ENCODE results near the gene CRADD. TPM values are rescaled to one million over a fixed set of nuclear protein-coding genes. Genes with fewer than 3 reads are reported as not detected.

Gene CRADD
- total RNA-seq, 1 donor from 2014 or later = 41.2 TPM

DNA sequence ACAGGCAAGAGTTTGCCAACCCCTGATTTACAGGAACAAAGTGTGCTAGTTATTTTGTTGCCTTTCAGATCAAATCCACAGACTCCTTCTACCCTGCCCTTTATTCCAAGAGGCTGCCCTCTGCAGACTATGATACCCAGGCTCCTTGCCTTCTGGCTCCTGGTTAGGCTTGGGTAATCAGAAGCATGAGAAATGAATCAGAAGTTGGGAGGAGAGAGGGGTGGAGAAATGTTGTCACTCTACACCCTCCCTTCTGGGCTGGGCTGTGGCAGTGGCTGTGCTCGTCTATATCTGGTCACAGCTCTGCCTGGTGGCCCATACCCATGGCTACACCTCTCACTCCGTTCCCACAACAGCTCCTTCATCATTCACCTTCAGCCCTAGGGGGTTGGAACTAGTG, 266.6 kb downstream of the CRADD start:
- Histone ChIP-seq H3K4me1 (no peaks in the 10 kb centered on the region), H3F3A (ENCODE audit: low read depth) (no peaks in the 10 kb centered on the region), H3K36me3 (no peaks in the 10 kb centered on the region), H2AFZ (replicated peaks) (no peak overlapping the region), H3K4me3 (no peak overlapping the region), H3K4me2 (no peak overlapping the region), H4K20me1 (ENCODE audit: low read depth) (no peaks in the 10 kb centered on the region), H3K27ac (no peak overlapping the region), H3K27me3 (no peaks in the 10 kb centered on the region), H3K79me2 (ENCODE audit: low read depth) (no peaks in the 10 kb centered on the region), H3K9me3 (ENCODE audit: low read depth) (no peaks in the 10 kb centered on the region), H3K9ac (no peak overlapping the region)
- no peak for DNase-seq (ENCODE audit: low spot score)
- H3K9me3 Mint-ChIP-seq = peaks cover 3% of the 10 kb centered on the region
- H3K4me3 Mint-ChIP-seq = no peak overlapping the region
- H3K27ac Mint-ChIP-seq = no peak overlapping the region
- no peaks in the 10 kb centered on the region for H3K36me3 Mint-ChIP-seq
- TF ChIP-seq, protein P1, sequence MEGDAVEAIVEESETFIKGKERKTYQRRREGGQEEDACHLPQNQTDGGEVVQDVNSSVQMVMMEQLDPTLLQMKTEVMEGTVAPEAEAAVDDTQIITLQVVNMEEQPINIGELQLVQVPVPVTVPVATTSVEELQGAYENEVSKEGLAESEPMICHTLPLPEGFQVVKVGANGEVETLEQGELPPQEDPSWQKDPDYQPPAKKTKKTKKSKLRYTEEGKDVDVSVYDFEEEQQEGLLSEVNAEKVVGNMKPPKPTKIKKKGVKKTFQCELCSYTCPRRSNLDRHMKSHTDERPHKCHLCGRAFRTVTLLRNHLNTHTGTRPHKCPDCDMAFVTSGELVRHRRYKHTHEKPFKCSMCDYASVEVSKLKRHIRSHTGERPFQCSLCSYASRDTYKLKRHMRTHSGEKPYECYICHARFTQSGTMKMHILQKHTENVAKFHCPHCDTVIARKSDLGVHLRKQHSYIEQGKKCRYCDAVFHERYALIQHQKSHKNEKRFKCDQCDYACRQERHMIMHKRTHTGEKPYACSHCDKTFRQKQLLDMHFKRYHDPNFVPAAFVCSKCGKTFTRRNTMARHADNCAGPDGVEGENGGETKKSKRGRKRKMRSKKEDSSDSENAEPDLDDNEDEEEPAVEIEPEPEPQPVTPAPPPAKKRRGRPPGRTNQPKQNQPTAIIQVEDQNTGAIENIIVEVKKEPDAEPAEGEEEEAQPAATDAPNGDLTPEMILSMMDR (IDR thresholded peaks at IDR 0.05) = no peak
- TF ChIP-seq EZH2 (IDR thresholded peaks at IDR 0.05) (no peak), EZH2phosphoT487 (IDR thresholded peaks at IDR 0.05) (no peak)
- peaks cover 12% of the 10 kb centered on the region for H3K4me1 Mint-ChIP-seq
- H3K27me3 Mint-ChIP-seq (ENCODE audit: insufficient read depth, low read depth) = peaks cover 4% of the 10 kb centered on the region

DNA sequence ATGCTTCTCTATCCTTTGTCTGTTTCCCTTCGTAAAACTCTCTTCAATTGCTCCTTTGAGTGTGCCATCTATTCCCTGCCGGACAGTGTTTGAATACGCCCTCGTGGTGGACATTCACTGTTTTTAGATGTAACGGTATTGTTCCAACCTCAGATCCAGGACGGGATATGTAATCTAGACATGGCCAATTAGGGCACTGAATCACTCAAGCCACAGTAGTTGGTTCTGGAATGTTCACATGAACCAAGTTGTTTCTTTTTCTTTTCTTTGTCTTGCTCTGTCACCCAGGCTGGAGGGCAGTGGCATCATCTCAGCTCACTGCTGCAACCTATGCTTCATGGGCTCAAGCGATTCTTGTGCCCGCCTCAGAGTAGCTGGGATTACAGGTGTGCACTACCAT, 267.0 kb downstream of the CRADD start:
- Histone ChIP-seq H4K20me1 (ENCODE audit: low read depth) (no peaks in the 10 kb centered on the region), H3K36me3 (no peaks in the 10 kb centered on the region), H3K27ac (no peak overlapping the region), H3K4me3 (no peak overlapping the region), H3K9me3 (ENCODE audit: low read depth) (no peaks in the 10 kb centered on the region), H3K4me1 (no peaks in the 10 kb centered on the region), H3F3A (ENCODE audit: low read depth) (no peaks in the 10 kb centered on the region), H3K4me2 (no peak overlapping the region), H3K27me3 (no peaks in the 10 kb centered on the region), H3K9ac (no peak overlapping the region), H3K79me2 (ENCODE audit: low read depth) (no peaks in the 10 kb centered on the region), H2AFZ (replicated peaks) (no peak overlapping the region)
- no peak overlapping the region for H3K27ac Mint-ChIP-seq
- H3K36me3 Mint-ChIP-seq = no peaks in the 10 kb centered on the region
- no peak overlapping the region for H3K4me3 Mint-ChIP-seq
- H3K27me3 Mint-ChIP-seq (ENCODE audit: insufficient read depth, low read depth) = peaks cover 4% of the 10 kb centered on the region
- H3K9me3 Mint-ChIP-seq = peaks cover 3% of the 10 kb centered on the region
- TF ChIP-seq EZH2phosphoT487 (IDR thresholded peaks at IDR 0.05) = no peak
- TF ChIP-seq EZH2 (IDR thresholded peaks at IDR 0.05) = no peak
- TF ChIP-seq, protein P1 (IDR thresholded peaks at IDR 0.05) = no peak
- DNase-seq (ENCODE audit: low spot score) = no peak
- H3K4me1 Mint-ChIP-seq = peaks cover 12% of the 10 kb centered on the region

Small RNA genes lying within 50 kb of the gene (small RNA-seq; reads per million reads assigned to genes)
- not detected for gene RN7SL630P

Other genes starting within 250 kb of the CRADD start
- gene UBE2N, start 235.4 kb upstream of the CRADD start, total RNA-seq (ENCODE audit: low replicate concordance) = 82.6 and 116 TPM in 2 replicates
- gene MRPL42, start 209.9 kb upstream of the CRADD start, total RNA-seq (ENCODE audit: low replicate concordance) = 157 and 287 TPM in 2 replicates
- 3.5 and 4.9 TPM in 2 replicates for gene SOCS2, start 104.7 kb upstream of the CRADD start, total RNA-seq (ENCODE audit: low replicate concordance)